Raji (cell line): ENCODE results near the gene ZGPAT.

Experiments
- POLR2A ChIP-seq: IDR thresholded peaks from 2 replicates; pipeline ENCODE4 v1.6.1; 2011; ENCODE audit warnings: low read depth, low read length, control low read depth; ENCODE audit not compliant: insufficient read depth

The ZGPAT gene, protein sequence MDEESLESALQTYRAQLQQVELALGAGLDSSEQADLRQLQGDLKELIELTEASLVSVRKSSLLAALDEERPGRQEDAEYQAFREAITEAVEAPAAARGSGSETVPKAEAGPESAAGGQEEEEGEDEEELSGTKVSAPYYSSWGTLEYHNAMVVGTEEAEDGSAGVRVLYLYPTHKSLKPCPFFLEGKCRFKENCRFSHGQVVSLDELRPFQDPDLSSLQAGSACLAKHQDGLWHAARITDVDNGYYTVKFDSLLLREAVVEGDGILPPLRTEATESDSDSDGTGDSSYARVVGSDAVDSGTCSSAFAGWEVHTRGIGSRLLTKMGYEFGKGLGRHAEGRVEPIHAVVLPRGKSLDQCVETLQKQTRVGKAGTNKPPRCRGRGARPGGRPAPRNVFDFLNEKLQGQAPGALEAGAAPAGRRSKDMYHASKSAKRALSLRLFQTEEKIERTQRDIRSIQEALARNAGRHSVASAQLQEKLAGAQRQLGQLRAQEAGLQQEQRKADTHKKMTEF

GRCh38 chr20:63707558-63708300 is at the start of gene ZGPAT, which contains the start of gene ARFRP1:
ZGPAT (plus strand) TSS chr20:63708039; CDS start chr20:63708581, 542 bp downstream.
ARFRP1 (minus strand) TSS chr20:63707976; CDS start chr20:63707091, 885 bp downstream.
- TF ChIP-seq POLR2A: peak; percentile 69

DNA sequence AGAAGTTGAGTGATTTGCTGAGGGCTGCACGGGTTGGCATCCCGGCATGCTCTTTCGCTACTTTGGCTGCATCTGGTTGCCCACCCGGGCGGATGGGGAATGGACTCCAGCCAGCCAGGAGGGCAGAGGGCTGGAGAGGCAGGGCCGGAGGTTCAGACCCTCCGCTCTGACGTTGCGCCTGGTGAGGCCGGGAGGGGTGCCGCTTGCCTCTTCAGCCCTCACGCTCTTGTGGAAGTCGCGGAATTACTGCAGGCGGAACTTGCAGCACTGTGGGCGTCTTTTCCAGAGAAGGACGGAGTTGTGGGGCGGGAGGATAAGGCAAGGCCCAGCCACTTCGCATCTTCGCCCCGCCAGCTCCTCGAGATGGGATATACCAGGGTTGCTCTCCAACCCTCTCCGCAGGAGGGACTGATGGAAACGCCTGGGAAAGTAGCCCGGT is 49.1 kb upstream of the ZGPAT start:
- TF ChIP-seq POLR2A: no peak

- TF ChIP-seq POLR2A: no peak
Measured at GRCh38 chr20:63659370-63659769, 48.5 kb upstream of the ZGPAT start.

- TF ChIP-seq POLR2A: no peak
Measured at GRCh38 chr20:63660622-63661021, 47.2 kb upstream of the ZGPAT start.

DNA sequence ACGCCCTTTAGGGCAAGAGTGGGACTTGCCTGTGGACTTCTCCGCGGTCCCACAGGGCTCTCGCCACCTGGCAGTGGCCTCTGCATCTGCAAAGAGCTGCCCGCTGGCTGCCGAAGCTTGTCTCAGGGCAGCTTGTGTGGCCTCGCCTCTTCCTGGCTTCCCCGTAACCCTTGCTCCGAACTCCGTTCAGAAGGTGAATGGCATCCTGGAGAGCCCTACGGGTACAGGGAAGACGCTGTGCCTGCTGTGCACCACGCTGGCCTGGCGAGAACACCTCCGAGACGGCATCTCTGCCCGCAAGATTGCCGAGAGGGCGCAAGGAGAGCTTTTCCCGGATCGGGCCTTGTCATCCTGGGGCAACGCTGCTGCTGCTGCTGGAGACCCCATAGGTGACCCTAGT is 46.7 kb upstream of the ZGPAT start:
- no peak for TF ChIP-seq POLR2A

DNA sequence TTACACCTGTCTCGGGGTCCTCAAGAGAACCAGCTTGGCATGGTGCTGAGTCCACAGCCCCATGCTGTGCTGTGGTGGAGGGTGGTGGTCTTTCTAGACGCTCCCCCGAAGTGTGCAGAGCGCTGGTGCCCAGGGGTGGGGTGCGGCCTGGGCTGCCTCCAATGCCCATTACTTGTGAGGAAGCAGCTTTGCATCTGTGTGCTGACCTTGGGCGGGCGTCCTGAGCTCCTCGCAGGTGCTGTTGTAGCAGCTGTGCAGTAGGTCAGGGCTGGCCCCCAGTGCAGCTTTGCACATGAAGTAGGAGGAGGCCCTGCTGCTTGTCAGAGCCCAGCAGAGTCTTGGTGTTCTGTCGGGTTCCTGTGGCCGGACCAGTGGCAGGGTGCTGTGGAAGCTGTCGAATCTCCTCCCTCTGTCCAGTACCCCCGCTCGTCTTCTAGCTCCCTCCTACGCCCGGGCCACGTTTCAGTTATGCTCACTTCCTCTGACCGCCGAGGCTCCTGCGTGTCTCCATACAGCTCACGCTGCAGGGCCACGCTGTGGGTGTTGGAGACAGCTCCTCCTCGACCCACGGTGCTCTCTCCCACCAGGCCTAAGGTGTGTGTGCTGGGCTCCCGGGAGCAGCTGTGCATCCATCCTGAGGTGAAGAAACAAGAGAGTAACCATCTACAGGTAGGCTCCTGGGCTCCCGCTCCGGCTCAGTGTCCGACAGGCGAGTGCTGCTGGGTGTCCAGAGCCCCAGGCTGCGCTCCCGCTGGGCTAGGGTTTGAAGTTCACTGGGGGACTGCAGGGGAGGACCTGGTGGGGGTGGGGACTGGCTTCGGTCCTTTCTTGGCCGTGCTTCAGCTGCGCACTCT is 45.7 kb upstream of the ZGPAT start:
- no peak for TF ChIP-seq POLR2A

DNA sequence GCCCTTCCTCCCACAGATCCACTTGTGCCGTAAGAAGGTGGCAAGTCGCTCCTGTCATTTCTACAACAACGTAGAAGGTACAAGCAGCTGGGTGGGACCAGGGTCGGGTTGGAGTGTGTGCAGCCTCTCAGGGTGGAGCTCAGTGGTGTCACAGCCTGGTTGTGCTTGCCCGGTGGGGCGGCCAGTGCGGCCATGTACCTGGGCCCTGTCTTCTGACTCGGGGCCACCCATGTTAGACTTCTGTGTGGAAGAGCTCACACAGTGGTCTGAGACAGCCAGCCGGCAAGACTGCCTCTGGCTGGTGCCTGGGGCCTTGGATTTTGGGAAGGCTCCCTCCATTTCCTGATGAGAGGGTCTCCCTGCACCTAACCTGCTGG is 45.0 kb upstream of the ZGPAT start:
- no peak for TF ChIP-seq POLR2A

GRCh38 chr20:63663332-63664066 is 44.3 kb upstream of the ZGPAT start:
- no peak for TF ChIP-seq POLR2A

- no peak for TF ChIP-seq POLR2A
Measured at GRCh38 chr20:63664143-63664851, 43.5 kb upstream of the ZGPAT start.

GRCh38 chr20:63664861-63665594 is 42.8 kb upstream of the ZGPAT start:
- TF ChIP-seq POLR2A: no peak

DNA sequence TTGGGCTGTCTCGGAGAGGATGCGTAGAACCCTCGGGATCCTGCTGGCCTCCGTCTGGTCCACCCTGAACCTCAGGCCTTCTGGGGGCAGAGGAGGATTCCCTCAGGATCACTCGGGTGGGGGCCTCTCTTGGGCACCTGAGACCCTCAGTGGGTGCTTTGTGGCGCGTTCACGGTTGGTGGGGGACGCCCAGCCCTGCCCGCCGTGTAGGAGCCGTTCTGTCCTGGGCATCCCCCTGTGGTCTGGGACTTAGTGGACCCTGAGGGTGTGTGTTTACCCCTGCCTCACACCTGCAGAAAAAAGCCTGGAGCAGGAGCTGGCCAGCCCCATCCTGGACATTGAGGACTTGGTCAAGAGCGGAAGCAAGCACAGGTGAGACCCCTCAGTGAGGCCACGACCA is 42.1 kb upstream of the ZGPAT start:
- TF ChIP-seq POLR2A: no peak

GRCh38 chr20:63667858-63668257 is 40.0 kb upstream of the ZGPAT start:
- TF ChIP-seq POLR2A: no peak

DNA sequence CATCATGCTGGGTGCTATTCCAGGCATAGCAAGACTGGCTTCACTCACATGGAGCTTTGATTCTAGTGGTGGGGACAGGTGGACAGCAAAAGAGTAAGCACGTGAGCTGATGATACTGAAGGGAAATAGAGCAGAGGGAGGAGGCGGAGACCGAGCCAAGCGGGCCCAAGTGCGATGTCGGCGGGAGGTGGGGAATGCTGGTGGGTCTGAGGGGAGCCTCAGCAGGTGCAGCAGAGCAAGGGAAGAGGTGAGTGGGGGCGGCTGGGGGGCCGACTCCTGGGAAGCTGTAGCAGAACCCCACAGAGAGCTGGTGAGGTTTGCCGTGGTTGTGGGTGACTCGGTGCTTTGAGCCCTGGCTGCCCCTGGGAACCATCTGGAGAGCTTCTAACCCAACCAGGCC is 39.5 kb upstream of the ZGPAT start:
- no peak for TF ChIP-seq POLR2A
